Measurements from ENCODE around the gene UBA5.

UBA5 gene

GRCh38 chr3:132637590-132637989 is 22.5 kb upstream of the UBA5 start:
- no peak for TF ChIP-seq RAD21 (IDR thresholded peaks at IDR 0.05; ENCODE audit: low read depth)
- no peak for TF ChIP-seq EP300 (IDR thresholded peaks at IDR 0.05; ENCODE audit: borderline replicate concordance)
- TF ChIP-seq EGR1 (IDR thresholded peaks at IDR 0.05) = no peak
- no peak for TF ChIP-seq ZBTB7A (IDR thresholded peaks at IDR 0.05; ENCODE audit: low read depth)
- TF ChIP-seq TEAD4 (IDR thresholded peaks at IDR 0.05) = no peak

GRCh38 chr3:132638706-132639105 is 21.4 kb upstream of the UBA5 start:
- TF ChIP-seq MAX (IDR thresholded peaks at IDR 0.05) = no peak
- TF ChIP-seq RAD21 (IDR thresholded peaks at IDR 0.05; ENCODE audit: low read depth) = no peak
- no peak for TF ChIP-seq YY1 (IDR thresholded peaks at IDR 0.05; ENCODE audit: low read depth)
- TF ChIP-seq TAF1 (IDR thresholded peaks at IDR 0.05; ENCODE audit: low read depth) = no peak
- TF ChIP-seq TCF12 (IDR thresholded peaks at IDR 0.05; ENCODE audit: low read depth) = no peak
- TF ChIP-seq NFIC (IDR thresholded peaks at IDR 0.05) = no peak
- no peak for TF ChIP-seq CEBPB (IDR thresholded peaks at IDR 0.05)
- no peak for TF ChIP-seq CREB1 (IDR thresholded peaks at IDR 0.05; ENCODE audit: low read depth)
- no peak for TF ChIP-seq REST (IDR thresholded peaks at IDR 0.05; ENCODE audit: low read depth)
- no peak for TF ChIP-seq ZBTB7A (IDR thresholded peaks at IDR 0.05; ENCODE audit: low read depth)

- TF ChIP-seq CREB1 (IDR thresholded peaks at IDR 0.05; ENCODE audit: low read depth) (no peak), RAD21 (IDR thresholded peaks at IDR 0.05; ENCODE audit: low read depth) (peak; percentile 68), CEBPB (IDR thresholded peaks at IDR 0.05) (no peak), EP300 (IDR thresholded peaks at IDR 0.05; ENCODE audit: borderline replicate concordance) (no peak)
These were observed 18.1 kb upstream of the UBA5 start for GRCh38 chr3:132641837-132642538.

- TF ChIP-seq TAF1 (IDR thresholded peaks at IDR 0.05; ENCODE audit: low read depth) (no peak), CEBPB (IDR thresholded peaks at IDR 0.05) (no peak), EP300 (IDR thresholded peaks at IDR 0.05; ENCODE audit: borderline replicate concordance) (no peak), MAX (IDR thresholded peaks at IDR 0.05) (no peak), NFIC (IDR thresholded peaks at IDR 0.05) (no peak), CREB1 (IDR thresholded peaks at IDR 0.05; ENCODE audit: low read depth) (no peak), ZBTB7A (IDR thresholded peaks at IDR 0.05; ENCODE audit: low read depth) (no peak), YY1 (IDR thresholded peaks at IDR 0.05; ENCODE audit: low read depth) (no peak)
These were observed 17.6 kb upstream of the UBA5 start for GRCh38 chr3:132642539-132642847.

- TF ChIP-seq TCF12 (IDR thresholded peaks at IDR 0.05; ENCODE audit: low read depth) (no peak), YY1 (IDR thresholded peaks at IDR 0.05; ENCODE audit: low read depth) (no peak), CREB1 (IDR thresholded peaks at IDR 0.05; ENCODE audit: low read depth) (no peak), MAX (IDR thresholded peaks at IDR 0.05) (no peak), RAD21 (IDR thresholded peaks at IDR 0.05; ENCODE audit: low read depth) (no peak), FOXM1 (IDR thresholded peaks at IDR 0.05; ENCODE audit: borderline replicate concordance, low read depth) (no peak), TEAD4 (IDR thresholded peaks at IDR 0.05) (no peak), NFIC (IDR thresholded peaks at IDR 0.05) (no peak), EP300 (IDR thresholded peaks at IDR 0.05; ENCODE audit: borderline replicate concordance) (no peak), USF1 (IDR thresholded peaks at IDR 0.05) (no peak), ZBTB7A (IDR thresholded peaks at IDR 0.05; ENCODE audit: low read depth) (no peak)
These were observed 16.8 kb upstream of the UBA5 start for GRCh38 chr3:132643366-132643765.

- no peak for TF ChIP-seq TCF12 (IDR thresholded peaks at IDR 0.05; ENCODE audit: low read depth)
- no peak for TF ChIP-seq ZBTB7A (IDR thresholded peaks at IDR 0.05; ENCODE audit: low read depth)
- no peak for TF ChIP-seq EGR1 (IDR thresholded peaks at IDR 0.05)
- TF ChIP-seq EP300 (IDR thresholded peaks at IDR 0.05; ENCODE audit: borderline replicate concordance) = no peak
These were observed 15.1 kb upstream of the UBA5 start for GRCh38 chr3:132645058-132645457.

GRCh38 chr3:132650153-132650552 is 10.0 kb upstream of the UBA5 start:
- TF ChIP-seq TCF12 (IDR thresholded peaks at IDR 0.05; ENCODE audit: low read depth) (no peak), YY1 (IDR thresholded peaks at IDR 0.05; ENCODE audit: low read depth) (no peak), EP300 (IDR thresholded peaks at IDR 0.05; ENCODE audit: borderline replicate concordance) (no peak), EGR1 (IDR thresholded peaks at IDR 0.05) (no peak), USF1 (IDR thresholded peaks at IDR 0.05) (no peak), CREB1 (IDR thresholded peaks at IDR 0.05; ENCODE audit: low read depth) (no peak), ZBTB7A (IDR thresholded peaks at IDR 0.05; ENCODE audit: low read depth) (no peak), REST (IDR thresholded peaks at IDR 0.05; ENCODE audit: low read depth) (no peak), RAD21 (IDR thresholded peaks at IDR 0.05; ENCODE audit: low read depth) (no peak), CEBPB (IDR thresholded peaks at IDR 0.05) (no peak), TEAD4 (IDR thresholded peaks at IDR 0.05) (no peak), MAX (IDR thresholded peaks at IDR 0.05) (no peak), NFIC (IDR thresholded peaks at IDR 0.05) (no peak), FOXM1 (IDR thresholded peaks at IDR 0.05; ENCODE audit: borderline replicate concordance, low read depth) (no peak)
